SU-DHL-6 (cell line): Measurements from ENCODE around the gene CDC37.

Experiments
- H2AFZ ChIP-seq: fragments of 200-600 bp; sonication (generic); 2 replicates; pipeline ENCODE4 v1.6.1; 2014; ENCODE audit warnings: low read depth, mild to moderate bottlenecking, moderate library complexity, mixed read lengths, antibody characterized with exemption, low read length; ENCODE audit not compliant: severe bottlenecking
- H3F3A ChIP-seq: fragments of 200-600 bp; shearing (Covaris generic); 2 replicates; pipeline ENCODE4 v1.6.0; 2016; ENCODE audit warnings: antibody characterized with exemption, mild to moderate bottlenecking; ENCODE audit not compliant: insufficient read depth
- H3K27ac ChIP-seq: fragments of 200-600 bp; sonication (generic); 2 replicates; pipeline ENCODE4 v1.5.1; 2016; ENCODE audit warnings: low read depth, mild to moderate bottlenecking, low read length, moderate library complexity, mixed read lengths
- H3K27me3 ChIP-seq: fragments of 200-600 bp; sonication (generic), shearing (Covaris generic); 2 replicates; pipeline ENCODE4 v1.6.0; 2014; ENCODE audit warnings: mild to moderate bottlenecking, low read length
- H3K36me3 ChIP-seq: fragments of 200-600 bp; sonication (generic); 2 replicates; pipeline ENCODE4 v1.6.1; 2014; ENCODE audit warnings: mild to moderate bottlenecking, low read length, mixed read lengths
- H3K4me2 ChIP-seq: fragments of 300-600, 200-600 bp; shearing (Covaris generic), sonication (generic); 2 replicates; pipeline ENCODE4 v1.6.0; 2014; ENCODE audit warnings: low read length, low read depth, mild to moderate bottlenecking; ENCODE audit not compliant: poor library complexity, severe bottlenecking
- H3K4me3 ChIP-seq: fragments of 200-600 bp; sonication (generic); 2 replicates; pipeline ENCODE4 v1.5.1; 2014; ENCODE audit warnings: antibody characterized with exemption, low read length, mild to moderate bottlenecking, mixed read lengths; ENCODE audit not compliant: insufficient read depth, poor library complexity, severe bottlenecking
- H3K79me2 ChIP-seq: fragments of 200-600 bp; sonication (generic); 2 replicates; pipeline ENCODE4 v1.6.1; 2014; ENCODE audit warnings: mild to moderate bottlenecking, low read length, moderate library complexity; ENCODE audit not compliant: insufficient read depth
- H3K9ac ChIP-seq: fragments of 200-600 bp; sonication (generic); 2 replicates; pipeline ENCODE4 v1.7.0; 2014; ENCODE audit warnings: mild to moderate bottlenecking, low read length
- H3K9me2 ChIP-seq: fragments of 200-600 bp; sonication (generic); replicated peaks from 2 replicates; pipeline ENCODE4 v1.6.1; 2014; ENCODE audit warnings: low read length; ENCODE audit not compliant: insufficient read depth
- H3K9me3 ChIP-seq: fragments of 200-600 bp; sonication (generic); 2 replicates; pipeline ENCODE4 v1.6.1; 2014; ENCODE audit warnings: low read length, mixed read lengths; ENCODE audit not compliant: insufficient read depth
- H4K20me1 ChIP-seq: fragments of 200-600 bp; sonication (generic); 2 replicates; pipeline ENCODE4 v1.6.1; 2014; ENCODE audit warnings: low read depth, mild to moderate bottlenecking, antibody characterized with exemption, low read length, moderate library complexity, mixed read lengths
- EZH2phosphoT487 ChIP-seq: fragments of 200-600 bp; sonication (generic), shearing (Covaris generic); conservative IDR thresholded peaks from 2 replicates; pipeline ENCODE4 v1.6.1; 2018; ENCODE audit warnings: mild to moderate bottlenecking, antibody characterized with exemption, low read length, moderate library complexity, mixed read lengths
- TF ChIP-seq, protein P1 (sequence below): fragments of 200-600 bp; sonication (generic); IDR thresholded peaks from one replicate; pipeline ENCODE4 v1.5.1; 2017; ENCODE audit warnings: antibody characterized with exemption, mild to moderate bottlenecking, low read length, moderate library complexity; ENCODE audit not compliant: insufficient read depth, poor library complexity, severe bottlenecking

Gene CDC37

DNA sequence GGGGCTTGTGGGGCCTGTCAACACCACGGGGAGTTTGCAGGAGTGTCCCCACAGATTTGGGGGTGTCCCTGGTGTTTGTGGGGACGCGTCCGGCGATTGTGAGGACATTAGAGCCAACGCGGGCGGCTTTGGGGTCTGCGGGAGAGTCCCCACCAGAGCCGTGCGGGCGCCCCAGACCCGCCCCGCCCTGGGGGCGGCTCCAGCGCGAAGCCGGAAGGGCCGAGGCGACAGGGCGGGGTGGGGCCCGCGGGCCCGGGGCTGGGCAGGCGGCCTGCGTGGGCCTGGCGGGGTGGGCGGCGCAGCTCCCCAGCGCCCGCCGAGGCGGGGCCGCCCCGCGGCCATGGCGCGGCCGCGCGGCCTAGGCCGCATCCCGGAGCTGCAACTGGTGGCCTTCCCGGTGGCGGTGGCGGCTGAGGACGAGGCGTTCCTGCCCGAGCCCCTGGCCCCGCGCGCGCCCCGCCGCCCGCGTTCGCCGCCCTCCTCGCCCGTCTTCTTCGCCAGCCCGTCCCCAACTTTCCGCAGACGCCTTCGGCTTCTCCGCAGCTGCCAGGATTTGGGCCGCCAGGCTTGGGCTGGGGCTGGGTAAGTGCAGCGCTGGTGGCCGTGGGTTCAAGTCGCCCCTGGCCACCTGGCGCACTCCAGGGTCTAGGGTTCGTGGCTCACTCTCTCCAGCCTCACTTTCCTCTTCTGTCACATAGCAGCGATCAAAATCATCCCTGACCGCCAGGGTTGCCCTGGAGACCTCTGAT, 27.3 kb upstream of the CDC37 start:
- Histone ChIP-seq H2AFZ (no peak overlapping the region), H3K4me2 (no peak overlapping the region), H3F3A (peaks cover 19% of the 10 kb centered on the region; the same call in 1 of the 2 replicates), H3K27me3 (no peaks in the 10 kb centered on the region), H3K36me3 (no peaks in the 10 kb centered on the region), H3K9me3 (no peaks in the 10 kb centered on the region), H3K79me2 (peaks cover 21% of the 10 kb centered on the region; the same call in 1 of the 2 replicates), H3K9ac (no peak overlapping the region), H4K20me1 (no peaks in the 10 kb centered on the region; the same call in 1 of the 2 replicates), H3K9me2 (no peaks in the 10 kb centered on the region), H3K4me3 (no peak overlapping the region), H3K27ac (no peak overlapping the region)
- no peak for TF ChIP-seq EZH2phosphoT487
- TF ChIP-seq, protein P1, sequence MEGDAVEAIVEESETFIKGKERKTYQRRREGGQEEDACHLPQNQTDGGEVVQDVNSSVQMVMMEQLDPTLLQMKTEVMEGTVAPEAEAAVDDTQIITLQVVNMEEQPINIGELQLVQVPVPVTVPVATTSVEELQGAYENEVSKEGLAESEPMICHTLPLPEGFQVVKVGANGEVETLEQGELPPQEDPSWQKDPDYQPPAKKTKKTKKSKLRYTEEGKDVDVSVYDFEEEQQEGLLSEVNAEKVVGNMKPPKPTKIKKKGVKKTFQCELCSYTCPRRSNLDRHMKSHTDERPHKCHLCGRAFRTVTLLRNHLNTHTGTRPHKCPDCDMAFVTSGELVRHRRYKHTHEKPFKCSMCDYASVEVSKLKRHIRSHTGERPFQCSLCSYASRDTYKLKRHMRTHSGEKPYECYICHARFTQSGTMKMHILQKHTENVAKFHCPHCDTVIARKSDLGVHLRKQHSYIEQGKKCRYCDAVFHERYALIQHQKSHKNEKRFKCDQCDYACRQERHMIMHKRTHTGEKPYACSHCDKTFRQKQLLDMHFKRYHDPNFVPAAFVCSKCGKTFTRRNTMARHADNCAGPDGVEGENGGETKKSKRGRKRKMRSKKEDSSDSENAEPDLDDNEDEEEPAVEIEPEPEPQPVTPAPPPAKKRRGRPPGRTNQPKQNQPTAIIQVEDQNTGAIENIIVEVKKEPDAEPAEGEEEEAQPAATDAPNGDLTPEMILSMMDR: no peak

DNA sequence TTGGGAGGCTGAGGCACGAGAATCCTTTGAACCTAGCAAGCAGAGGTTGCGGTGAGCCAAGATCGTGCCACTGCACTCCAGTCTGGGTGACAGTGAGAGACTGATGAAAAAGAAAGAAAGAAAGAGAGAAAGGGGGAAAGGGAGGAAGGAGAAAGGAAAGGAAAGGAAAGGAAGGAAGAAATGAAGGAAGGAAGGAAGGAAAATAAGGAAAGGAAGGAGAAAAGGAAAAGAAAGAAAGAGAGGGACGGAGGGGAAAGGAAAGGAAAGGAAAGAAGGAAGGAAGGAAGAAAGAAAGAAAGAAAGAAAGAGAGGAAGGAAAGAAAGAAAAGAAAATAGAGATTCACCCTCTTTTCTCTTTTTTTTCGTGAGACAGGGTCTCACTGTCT, 25.6 kb upstream of the CDC37 start:
- Histone ChIP-seq H3K9me3 (no peaks in the 10 kb centered on the region), H3K36me3 (no peaks in the 10 kb centered on the region), H3K27me3 (no peaks in the 10 kb centered on the region), H2AFZ (no peak overlapping the region), H3K4me3 (no peak overlapping the region), H3K27ac (no peak overlapping the region), H3K9me2 (no peaks in the 10 kb centered on the region), H3F3A (peaks cover 19% of the 10 kb centered on the region; the same call in 1 of the 2 replicates), H3K79me2 (peaks cover 20% of the 10 kb centered on the region; the same call in 1 of the 2 replicates), H3K9ac (no peak overlapping the region), H4K20me1 (no peaks in the 10 kb centered on the region; the same call in 1 of the 2 replicates), H3K4me2 (no peak overlapping the region)
- no peak for TF ChIP-seq EZH2phosphoT487
- TF ChIP-seq, protein P1: no peak

DNA sequence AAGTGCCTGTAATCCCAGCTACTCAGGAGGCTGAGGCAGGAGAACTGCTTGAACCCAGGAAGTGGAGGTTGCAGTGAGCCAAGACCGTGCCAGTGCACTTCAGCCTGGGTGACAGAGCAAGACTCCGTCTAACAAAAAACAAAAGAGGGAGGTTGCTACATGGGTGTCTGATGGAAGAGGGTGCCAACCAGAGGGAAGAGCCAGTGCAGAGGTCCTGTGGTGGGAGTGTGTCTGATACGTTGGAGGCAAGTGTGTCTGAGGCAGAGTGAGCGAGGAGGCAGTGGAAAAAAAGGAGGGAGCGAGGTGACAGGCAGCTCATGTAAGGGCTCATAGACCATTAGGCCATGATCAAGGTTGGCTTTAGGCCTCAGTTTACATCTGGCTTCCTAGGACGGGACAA, 23.8 kb upstream of the CDC37 start:
- no peak overlapping the region for H3K9ac ChIP-seq
- peaks cover 16% of the 10 kb centered on the region; the same call in 1 of the 2 replicates for H3K79me2 ChIP-seq
- H3K27ac ChIP-seq: no peak overlapping the region
- H3K27me3 ChIP-seq: no peaks in the 10 kb centered on the region
- no peaks in the 10 kb centered on the region for H3K9me3 ChIP-seq
- no peaks in the 10 kb centered on the region for H3K9me2 ChIP-seq
- no peaks in the 10 kb centered on the region; the same call in 1 of the 2 replicates for H4K20me1 ChIP-seq
- no peak overlapping the region for H3K4me3 ChIP-seq
- peaks cover 19% of the 10 kb centered on the region; the same call in 1 of the 2 replicates for H3F3A ChIP-seq
- no peak overlapping the region for H3K4me2 ChIP-seq
- H3K36me3 ChIP-seq: no peaks in the 10 kb centered on the region
- no peak overlapping the region for H2AFZ ChIP-seq
- no peak for TF ChIP-seq EZH2phosphoT487
- TF ChIP-seq, protein P1: no peak
